ENCODE results near the gene LMO1. TPM values are rescaled to one million over a fixed set of nuclear protein-coding genes. Genes with fewer than 3 reads are reported as not detected.

Gene LMO1
- total RNA-seq, 1 experiment from 2014 or later, result 0.27 TPM

- RAD21 ChIA-PET (ENCODE audit: low non-redundant PET in 1 of 2, low total read pairs in 2 of 2, uncharacterized antibody in 2 of 2, unreplicated experiment in 2 of 2), result no interaction called here
- BruUV-seq (replicated peaks), result no TSS peak
- no peak for ATAC-seq
- Histone ChIP-seq H3K27ac (ENCODE audit: low read depth, low read length) (no peak overlapping the region), H3K4me3 (replicated peaks in 1 of 2; ENCODE audit: low read depth in 1 of 2, low read length in 2 of 2) (no peak overlapping the region), H3K9me2 (ENCODE audit: insufficient read depth) (no peaks in the 10 kb centered on the region), H3K4me1 (ENCODE audit: control insufficient read depth in 1 of 2, insufficient read depth in 2 of 2, low read length in 2 of 2) (peaks cover 0 to 3% of the 10 kb centered on the region in 2 experiments; a peak in 1 of 4 replicates), H2AFZ (ENCODE audit: low read depth, low read length, poor library complexity, severe bottlenecking) (no peak overlapping the region), H3K9ac (ENCODE audit: low read length) (no peak overlapping the region), H3K4me2 (ENCODE audit: low read length) (no peak overlapping the region), H3K9me3 (ENCODE audit: control insufficient read depth in 1 of 2, insufficient read depth in 1 of 2, low read depth in 1 of 2, low read length in 2 of 2) (no peaks in the 10 kb centered on the region), H3K79me2 (ENCODE audit: insufficient read depth, low read length) (no peaks in the 10 kb centered on the region), H3K36me3 (ENCODE audit: control insufficient read depth in 1 of 2, insufficient read depth in 2 of 2, low read length in 2 of 2) (no peaks in the 10 kb centered on the region), H3K27me3 (ENCODE audit: insufficient read depth, low read length) (no peaks in the 10 kb centered on the region), H4K20me1 (ENCODE audit: insufficient read depth) (no peaks in the 10 kb centered on the region)
- DNase-seq (ENCODE audit: low read depth, low spot score), result no peak
- intact Hi-C loops (cut with micrococcal nuclease), result loop anchor here (10.0 kb wide), 1 partner anchor 727 kb away; no protein-coding TSS in a partner anchor
- CTCF ChIA-PET, result interaction anchor here (2.1 kb wide), 1 partner anchor 8 kb away, joined by 10 read pairs; no protein-coding TSS in a partner anchor
- TF ChIP-seq MAX (IDR thresholded peaks at IDR 0.05) (no peak), CTCF (IDR thresholded peaks at IDR 0.05 in 2 of 3, conservative IDR thresholded peaks at IDR 0.05 in 1 of 3; ENCODE audit: borderline replicate concordance in 1 of 3, insufficient read depth in 1 of 3, low read depth in 2 of 3, low read length in 2 of 3) (no peak), TCF7L2 (IDR thresholded peaks at IDR 0.05; ENCODE audit: borderline replicate concordance, extremely low read depth, insufficient read depth, insufficient read length) (no peak), ZBTB33 (IDR thresholded peaks at IDR 0.05; ENCODE audit: extremely low read depth, insufficient replicate concordance, low read length) (no peak), ZFX (IDR thresholded peaks at IDR 0.05) (no peak)
- POLR2A ChIA-PET, result interaction anchor here (1.1 kb wide), 1 partner anchor 339 kb away, joined by 4 read pairs; no protein-coding TSS in a partner anchor
Measured at GRCh38 chr11:8228231-8228630, 35.4 kb downstream of the LMO1 start.

Measured in HCT116 (cell line).